Measurements from ENCODE around the gene SHISAL1.

The SHISAL1 gene

GRCh38 chr22:44357966-44358465 is 45.3 kb upstream of the SHISAL1 start:
- H3K27ac ChIP-seq: no peak overlapping the region
- ChIA-PET CTCF (no interaction called here), POLR2A (ENCODE audit: low non-redundant PET) (no interaction called here)
- no peak for TF ChIP-seq CTCF (conservative IDR thresholded peaks at IDR 0.05; ENCODE audit: low read depth)
- DNase-seq (ENCODE audit: low spot score): no peak

- no peak for DNase-seq (ENCODE audit: low spot score)
- no peak for TF ChIP-seq CTCF (conservative IDR thresholded peaks at IDR 0.05; ENCODE audit: low read depth)
- ChIA-PET CTCF (no interaction called here), POLR2A (ENCODE audit: low non-redundant PET) (no interaction called here)
- H3K27ac ChIP-seq: no peak overlapping the region
These were observed 44.7 kb upstream of the SHISAL1 start for GRCh38 chr22:44357296-44357965.

- no peak for TF ChIP-seq CTCF (conservative IDR thresholded peaks at IDR 0.05; ENCODE audit: low read depth)
- CTCF ChIA-PET: no interaction called here
- POLR2A ChIA-PET (ENCODE audit: low non-redundant PET): no interaction called here
- DNase-seq (ENCODE audit: low spot score): no peak
- no peak overlapping the region for H3K27ac ChIP-seq
These were observed 42.9 kb upstream of the SHISAL1 start for GRCh38 chr22:44355716-44356070.

- no peak overlapping the region for H3K27ac ChIP-seq
- CTCF ChIA-PET: no interaction called here
- no peak for TF ChIP-seq CTCF (conservative IDR thresholded peaks at IDR 0.05; ENCODE audit: low read depth)
- POLR2A ChIA-PET (ENCODE audit: low non-redundant PET): no interaction called here
- no peak for DNase-seq (ENCODE audit: low spot score)
These were observed 41.5 kb upstream of the SHISAL1 start for GRCh38 chr22:44354288-44354687.

GRCh38 chr22:44353041-44353440 is 40.3 kb upstream of the SHISAL1 start:
- ChIA-PET CTCF (no interaction called here), POLR2A (ENCODE audit: low non-redundant PET) (no interaction called here)
- peak overlapping the region; percentile 70 for H3K27ac ChIP-seq
- DNase-seq (ENCODE audit: low spot score): no peak
- TF ChIP-seq CTCF (conservative IDR thresholded peaks at IDR 0.05; ENCODE audit: low read depth): no peak

GRCh38 chr22:44352378-44353035 is 39.8 kb upstream of the SHISAL1 start:
- DNase-seq (ENCODE audit: low spot score): no peak
- no peak for TF ChIP-seq CTCF (conservative IDR thresholded peaks at IDR 0.05; ENCODE audit: low read depth)
- peak overlapping the region; percentile 70 for H3K27ac ChIP-seq
- ChIA-PET POLR2A (ENCODE audit: low non-redundant PET) (no interaction called here), CTCF (no interaction called here)

All from RWPE1 (cell line).